Mesothelial cell of epicardium (in vitro differentiated cells): ENCODE results near the gene NUP50. TPM values are rescaled to one million over a fixed set of nuclear protein-coding genes. Genes with fewer than 3 reads are reported as not detected.

Experiments used
- DNase-seq, 2 experiments: peaks; one replicate each; pipeline ENCODE4 v3.0.0; 2021; ENCODE audit warnings: low spot score in 2 of 2; ENCODE audit not compliant: unreplicated experiment in 2 of 2
- H3K27ac Mint-ChIP-seq: 2 replicates; pipeline ENCODE4 v1.8.0; 2021; ENCODE audit warnings: mixed read lengths
- H3K27me3 Mint-ChIP-seq: 2 replicates; pipeline ENCODE4 v1.8.0; 2021; ENCODE audit warnings: low read depth, mixed read lengths
- H3K36me3 Mint-ChIP-seq: 2 replicates; pipeline ENCODE4 v1.8.0; 2021; ENCODE audit warnings: mixed read lengths
- H3K4me1 Mint-ChIP-seq: 2 replicates; pipeline ENCODE4 v1.8.0; 2021; ENCODE audit warnings: mixed read lengths
- H3K4me3 Mint-ChIP-seq: 2 replicates; pipeline ENCODE4 v1.8.0; 2021; ENCODE audit warnings: mild to moderate bottlenecking, moderate library complexity, mixed read lengths
- H3K9me3 Mint-ChIP-seq: 2 replicates; pipeline ENCODE4 v1.8.0; 2021; ENCODE audit warnings: mixed read lengths
- total RNA-seq: library from RNA; stranded (reverse); gene quantifications from 3 replicates; pipeline ENCODE4 v1.2.1, GENCODE V29; 2021
- TF ChIP-seq, protein P1 (sequence below): fragments of 200-600 bp; sonication (generic); IDR thresholded peaks from one replicate; pipeline ENCODE4 v1.5.0; 2021; ENCODE audit warnings: antibody characterized with exemption; ENCODE audit not compliant: unreplicated experiment

NUP50 gene
- total RNA-seq, 1 donor from 2014 or later, result 45.8 TPM

DNA sequence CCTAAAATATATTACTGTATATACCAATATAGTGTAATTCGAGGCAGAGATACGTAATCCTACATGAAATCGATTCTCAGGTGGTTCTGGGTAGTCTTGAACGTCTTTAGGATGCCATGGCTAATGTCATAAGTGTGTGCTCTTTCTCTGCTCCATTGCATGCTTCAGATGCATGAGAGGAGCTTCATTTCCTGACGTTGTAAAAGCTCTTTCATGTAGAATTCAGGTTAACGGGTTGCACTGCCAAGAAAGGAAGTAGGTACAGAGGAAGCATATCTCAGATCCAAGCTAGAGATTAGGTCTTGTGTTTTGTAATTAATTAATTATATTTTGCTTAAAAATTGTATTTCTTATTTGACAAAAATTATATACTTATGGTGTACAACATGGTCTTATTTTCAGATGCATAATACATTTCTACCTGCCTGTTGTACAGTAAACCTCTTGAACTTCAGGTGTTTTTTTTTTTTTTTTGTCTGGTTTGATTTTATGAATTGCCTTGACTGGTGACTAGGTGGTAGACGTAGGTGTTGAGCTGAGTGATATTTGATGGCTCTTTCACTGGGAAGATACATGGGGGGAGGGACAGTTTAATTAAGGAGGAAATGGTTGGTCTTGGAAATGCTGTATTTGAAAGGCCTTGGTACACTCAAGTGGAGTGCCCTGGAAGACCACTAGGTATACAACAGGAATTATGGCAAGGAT is 9.3 kb downstream of the NUP50 start:
- H3K9me3 Mint-ChIP-seq, result no peaks in the 10 kb centered on the region
- no peaks in the 10 kb centered on the region for H3K27me3 Mint-ChIP-seq
- peaks cover 41% of the 10 kb centered on the region for H3K36me3 Mint-ChIP-seq

DNA sequence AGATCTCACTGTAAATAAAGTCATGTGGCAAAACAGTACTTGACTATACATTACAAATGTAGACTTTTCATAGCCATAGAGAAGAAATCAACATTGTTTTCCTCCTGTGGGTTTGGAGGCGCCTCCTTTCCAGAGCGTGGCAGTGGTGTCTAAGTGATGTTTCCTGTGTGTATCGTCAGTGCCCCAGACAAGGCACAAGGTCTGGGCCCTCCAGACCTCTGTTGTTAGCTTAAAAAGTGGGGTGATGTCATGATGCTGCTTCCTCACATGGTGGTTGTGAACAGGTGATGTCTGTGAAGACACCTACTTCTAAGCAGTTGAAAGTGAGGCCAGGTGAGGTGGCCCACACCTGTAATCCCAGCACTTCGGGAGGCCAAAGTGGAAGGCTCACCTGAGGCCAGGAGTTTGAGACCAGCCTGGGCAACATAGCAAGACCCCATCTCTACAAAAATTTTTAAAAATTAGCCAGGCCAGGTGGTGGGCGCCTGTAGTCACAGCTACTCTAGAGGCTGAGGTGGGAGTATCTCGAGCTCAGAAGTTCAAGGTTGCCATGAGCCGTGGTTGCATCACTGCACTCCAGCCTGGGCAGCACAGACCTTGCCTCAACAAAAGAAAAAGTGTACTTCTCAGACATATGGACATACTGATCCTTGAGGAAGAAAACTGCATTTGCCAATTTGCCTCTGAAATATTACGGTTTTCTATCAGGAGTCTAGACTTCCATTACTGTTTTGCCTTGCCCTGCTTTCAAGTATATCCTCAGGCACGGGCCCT is 15.7 kb downstream of the NUP50 start:
- H3K4me1 Mint-ChIP-seq, result no peaks in the 10 kb centered on the region
- no peak overlapping the region for H3K4me3 Mint-ChIP-seq
- H3K9me3 Mint-ChIP-seq, result no peaks in the 10 kb centered on the region
- DNase-seq, result no peak
- H3K27ac Mint-ChIP-seq, result no peak overlapping the region
- peaks cover 38% of the 10 kb centered on the region for H3K36me3 Mint-ChIP-seq
- no peaks in the 10 kb centered on the region for H3K27me3 Mint-ChIP-seq
- TF ChIP-seq, protein P1, sequence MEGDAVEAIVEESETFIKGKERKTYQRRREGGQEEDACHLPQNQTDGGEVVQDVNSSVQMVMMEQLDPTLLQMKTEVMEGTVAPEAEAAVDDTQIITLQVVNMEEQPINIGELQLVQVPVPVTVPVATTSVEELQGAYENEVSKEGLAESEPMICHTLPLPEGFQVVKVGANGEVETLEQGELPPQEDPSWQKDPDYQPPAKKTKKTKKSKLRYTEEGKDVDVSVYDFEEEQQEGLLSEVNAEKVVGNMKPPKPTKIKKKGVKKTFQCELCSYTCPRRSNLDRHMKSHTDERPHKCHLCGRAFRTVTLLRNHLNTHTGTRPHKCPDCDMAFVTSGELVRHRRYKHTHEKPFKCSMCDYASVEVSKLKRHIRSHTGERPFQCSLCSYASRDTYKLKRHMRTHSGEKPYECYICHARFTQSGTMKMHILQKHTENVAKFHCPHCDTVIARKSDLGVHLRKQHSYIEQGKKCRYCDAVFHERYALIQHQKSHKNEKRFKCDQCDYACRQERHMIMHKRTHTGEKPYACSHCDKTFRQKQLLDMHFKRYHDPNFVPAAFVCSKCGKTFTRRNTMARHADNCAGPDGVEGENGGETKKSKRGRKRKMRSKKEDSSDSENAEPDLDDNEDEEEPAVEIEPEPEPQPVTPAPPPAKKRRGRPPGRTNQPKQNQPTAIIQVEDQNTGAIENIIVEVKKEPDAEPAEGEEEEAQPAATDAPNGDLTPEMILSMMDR, result no peak

More for the DNA sequence above, 9.3 kb downstream of the NUP50 start:
- Mint-ChIP-seq H3K4me3 (no peak overlapping the region), H3K4me1 (peaks cover 6% of the 10 kb centered on the region), H3K27ac (no peak overlapping the region)
- DNase-seq, result no peak
- TF ChIP-seq, protein P1, result no peak

DNA sequence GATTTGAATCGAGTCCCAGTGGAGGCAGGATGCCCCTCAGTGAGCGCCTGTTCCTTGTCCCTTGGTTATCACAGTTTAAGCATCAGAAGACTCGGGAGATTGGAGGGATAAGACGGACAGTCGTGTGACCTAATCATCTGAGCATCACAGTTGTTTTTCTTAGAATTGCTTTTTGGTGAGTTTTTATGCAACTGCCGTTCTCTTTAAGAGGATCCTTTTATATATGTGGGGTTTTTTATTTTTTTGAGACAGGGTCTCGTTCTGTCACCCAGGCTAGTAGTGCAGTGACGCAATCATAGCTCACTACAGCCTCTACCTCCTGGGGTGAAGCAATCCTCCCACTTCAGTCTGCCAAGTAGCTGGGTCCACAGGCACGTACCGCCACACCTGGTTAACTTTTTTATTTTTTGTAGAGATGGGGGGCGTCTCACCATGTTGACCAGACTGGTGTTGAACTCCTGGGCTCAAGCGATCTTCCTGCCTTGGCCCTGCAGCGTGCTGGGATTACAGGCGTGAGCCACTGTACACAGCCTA is 16.5 kb downstream of the NUP50 start:
- Mint-ChIP-seq H3K27ac (no peak overlapping the region), H3K36me3 (peaks cover 42% of the 10 kb centered on the region), H3K4me3 (no peak overlapping the region), H3K4me1 (no peaks in the 10 kb centered on the region), H3K27me3 (no peaks in the 10 kb centered on the region), H3K9me3 (no peaks in the 10 kb centered on the region)
- no peak for DNase-seq
- TF ChIP-seq, protein P1, result no peak

DNA sequence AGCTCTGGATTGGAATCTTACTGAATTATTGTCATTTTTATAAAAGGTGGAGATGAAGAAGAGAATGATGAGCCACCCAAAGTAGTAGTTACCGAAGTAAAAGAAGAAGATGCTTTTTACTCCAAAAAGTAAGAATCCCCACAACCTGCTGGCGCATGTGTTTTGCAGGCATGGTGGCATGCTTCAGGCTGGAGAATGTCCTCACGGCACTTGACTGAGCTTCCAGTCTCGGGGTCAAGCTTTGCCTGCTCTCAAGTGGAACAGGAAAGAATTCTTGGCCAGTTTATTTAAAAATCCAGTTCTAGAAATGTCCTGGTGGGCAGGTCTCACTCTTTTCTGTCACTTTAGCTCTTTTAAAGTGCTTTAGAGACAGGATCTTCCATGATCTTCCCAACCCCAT is 17.5 kb downstream of the NUP50 start:
- Mint-ChIP-seq H3K27ac (no peak overlapping the region), H3K27me3 (no peaks in the 10 kb centered on the region), H3K9me3 (no peaks in the 10 kb centered on the region), H3K36me3 (peaks cover 43% of the 10 kb centered on the region), H3K4me3 (no peak overlapping the region), H3K4me1 (no peaks in the 10 kb centered on the region)
- TF ChIP-seq, protein P1, result no peak
- DNase-seq, result no peak

DNA sequence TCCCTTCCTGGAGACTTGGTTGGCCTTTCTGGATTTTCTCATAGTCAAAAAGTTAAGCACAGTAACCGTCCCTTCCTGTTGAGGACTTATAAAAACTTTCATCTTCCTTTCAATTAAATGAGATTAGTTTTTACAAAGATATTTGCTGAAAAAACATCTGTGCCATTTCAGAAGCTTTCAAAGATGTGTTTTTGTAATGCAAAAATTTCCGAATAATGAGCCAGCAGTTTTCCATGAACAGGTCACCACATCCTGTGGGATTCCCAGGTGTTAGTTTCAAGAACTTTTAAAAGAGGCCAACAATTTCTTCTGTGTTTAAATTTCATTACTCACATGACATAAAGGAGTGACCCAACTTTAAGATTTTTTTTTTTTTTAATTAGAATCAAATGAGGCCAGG is 18.0 kb downstream of the NUP50 start:
- no peaks in the 10 kb centered on the region for H3K9me3 Mint-ChIP-seq
- DNase-seq, result no peak
- H3K4me3 Mint-ChIP-seq, result no peak overlapping the region
- no peaks in the 10 kb centered on the region for H3K4me1 Mint-ChIP-seq
- H3K27ac Mint-ChIP-seq, result no peak overlapping the region
- no peaks in the 10 kb centered on the region for H3K27me3 Mint-ChIP-seq
- H3K36me3 Mint-ChIP-seq, result peaks cover 40% of the 10 kb centered on the region
- TF ChIP-seq, protein P1, result no peak
